ENCODE data around the gene GRK4. TPM values are rescaled to one million over a fixed set of nuclear protein-coding genes. Genes with fewer than 3 reads are reported as not detected.
"Not testable (repeated sequence)": the region's sequence is repeated elsewhere in the genome, so short reads cannot be mapped to it uniquely, and the experiment has no call there.

GRK4 gene
- total RNA-seq, 1 donor from 2014 or later = 10.5 TPM

DNA sequence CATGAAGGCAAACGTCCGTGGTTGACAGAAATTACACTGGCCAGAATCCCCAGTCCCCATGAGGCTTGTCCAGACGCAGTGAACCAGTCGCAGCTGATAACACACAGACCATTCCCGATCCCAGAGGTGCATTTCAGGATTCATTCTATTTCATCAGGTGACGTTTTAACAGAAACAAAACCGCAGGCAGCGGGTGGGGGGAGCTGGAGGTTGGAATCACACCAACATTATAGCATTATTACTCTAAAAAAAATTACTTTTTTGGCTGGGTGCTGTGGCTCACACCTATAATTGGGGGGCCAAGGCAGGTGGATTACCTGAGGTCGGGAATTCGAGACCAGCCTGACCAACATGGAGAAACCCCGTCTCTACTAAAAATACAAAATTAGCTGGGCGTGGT lies 25.4 kb upstream of the GRK4 start:
- Mint-ChIP-seq H3K4me3 (ENCODE audit: unreplicated experiment) (no peak overlapping the region), H3K4me1 (ENCODE audit: unreplicated experiment) (peaks cover 22% of the 10 kb centered on the region), H3K27me3 (ENCODE audit: unreplicated experiment) (no peaks in the 10 kb centered on the region), H3K27ac (ENCODE audit: unreplicated experiment) (no peak overlapping the region), H3K36me3 (ENCODE audit: unreplicated experiment) (peaks cover 25% of the 10 kb centered on the region), H3K9me3 (ENCODE audit: unreplicated experiment) (no peaks in the 10 kb centered on the region)
- TF ChIP-seq, protein P1, sequence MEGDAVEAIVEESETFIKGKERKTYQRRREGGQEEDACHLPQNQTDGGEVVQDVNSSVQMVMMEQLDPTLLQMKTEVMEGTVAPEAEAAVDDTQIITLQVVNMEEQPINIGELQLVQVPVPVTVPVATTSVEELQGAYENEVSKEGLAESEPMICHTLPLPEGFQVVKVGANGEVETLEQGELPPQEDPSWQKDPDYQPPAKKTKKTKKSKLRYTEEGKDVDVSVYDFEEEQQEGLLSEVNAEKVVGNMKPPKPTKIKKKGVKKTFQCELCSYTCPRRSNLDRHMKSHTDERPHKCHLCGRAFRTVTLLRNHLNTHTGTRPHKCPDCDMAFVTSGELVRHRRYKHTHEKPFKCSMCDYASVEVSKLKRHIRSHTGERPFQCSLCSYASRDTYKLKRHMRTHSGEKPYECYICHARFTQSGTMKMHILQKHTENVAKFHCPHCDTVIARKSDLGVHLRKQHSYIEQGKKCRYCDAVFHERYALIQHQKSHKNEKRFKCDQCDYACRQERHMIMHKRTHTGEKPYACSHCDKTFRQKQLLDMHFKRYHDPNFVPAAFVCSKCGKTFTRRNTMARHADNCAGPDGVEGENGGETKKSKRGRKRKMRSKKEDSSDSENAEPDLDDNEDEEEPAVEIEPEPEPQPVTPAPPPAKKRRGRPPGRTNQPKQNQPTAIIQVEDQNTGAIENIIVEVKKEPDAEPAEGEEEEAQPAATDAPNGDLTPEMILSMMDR (IDR thresholded peaks at IDR 0.05) = no peak
- DNase-seq (ENCODE audit: extremely low spot score, unreplicated experiment) = no peak

DNA sequence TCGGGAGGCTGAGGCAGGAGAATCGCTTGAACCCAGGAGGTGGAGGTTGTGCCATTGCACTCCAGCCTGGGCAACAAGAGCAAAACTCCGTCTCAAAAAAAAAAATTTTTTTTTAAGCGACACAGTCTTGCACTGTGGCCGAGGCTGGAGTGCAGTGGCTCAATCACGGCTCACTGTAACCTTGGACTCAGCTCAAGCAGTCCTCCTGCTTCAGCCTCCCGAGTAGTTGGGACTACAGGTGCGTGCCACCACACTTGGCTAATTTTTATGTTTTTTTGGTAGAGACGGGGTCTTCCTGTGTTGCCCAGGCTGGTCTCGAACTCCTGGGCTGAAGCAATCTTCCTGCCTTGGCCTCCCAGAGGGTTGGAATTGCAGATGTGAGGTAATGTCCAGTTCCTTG lies 25.0 kb upstream of the GRK4 start:
- Mint-ChIP-seq H3K36me3 (ENCODE audit: unreplicated experiment) (peaks cover 25% of the 10 kb centered on the region), H3K4me1 (ENCODE audit: unreplicated experiment) (peaks cover 18% of the 10 kb centered on the region)
- not testable (repeated sequence) for H3K4me3 Mint-ChIP-seq (ENCODE audit: unreplicated experiment); H3K27ac Mint-ChIP-seq (ENCODE audit: unreplicated experiment); H3K27me3 Mint-ChIP-seq (ENCODE audit: unreplicated experiment); H3K9me3 Mint-ChIP-seq (ENCODE audit: unreplicated experiment); DNase-seq (ENCODE audit: extremely low spot score, unreplicated experiment)

DNA sequence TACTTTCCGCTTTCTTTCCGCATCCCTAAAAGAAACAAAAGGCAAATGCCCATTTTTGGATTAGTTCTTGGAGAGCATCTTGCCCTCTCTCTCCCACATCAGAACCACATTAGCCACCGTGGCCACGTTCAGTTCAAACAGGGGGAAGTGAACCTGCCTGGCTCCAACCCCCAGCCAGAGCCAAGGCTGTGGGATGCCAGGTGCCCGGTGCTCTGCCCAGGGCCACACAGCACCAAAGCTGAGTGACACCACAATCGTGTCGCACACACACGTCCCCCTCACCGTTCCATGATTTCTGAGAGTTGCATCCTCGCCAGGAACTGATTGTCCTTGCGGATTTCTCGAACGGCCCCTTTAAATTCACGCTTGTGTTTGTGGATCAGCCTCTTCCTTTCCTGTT lies 24.5 kb upstream of the GRK4 start:
- Mint-ChIP-seq H3K4me1 (ENCODE audit: unreplicated experiment) (peaks cover 16% of the 10 kb centered on the region), H3K9me3 (ENCODE audit: unreplicated experiment) (no peaks in the 10 kb centered on the region), H3K27ac (ENCODE audit: unreplicated experiment) (no peak overlapping the region), H3K36me3 (ENCODE audit: unreplicated experiment) (peaks cover 28% of the 10 kb centered on the region), H3K27me3 (ENCODE audit: unreplicated experiment) (no peaks in the 10 kb centered on the region), H3K4me3 (ENCODE audit: unreplicated experiment) (no peak overlapping the region)
- TF ChIP-seq, protein P1 (IDR thresholded peaks at IDR 0.05) = no peak
- no peak for DNase-seq (ENCODE audit: extremely low spot score, unreplicated experiment)

DNA sequence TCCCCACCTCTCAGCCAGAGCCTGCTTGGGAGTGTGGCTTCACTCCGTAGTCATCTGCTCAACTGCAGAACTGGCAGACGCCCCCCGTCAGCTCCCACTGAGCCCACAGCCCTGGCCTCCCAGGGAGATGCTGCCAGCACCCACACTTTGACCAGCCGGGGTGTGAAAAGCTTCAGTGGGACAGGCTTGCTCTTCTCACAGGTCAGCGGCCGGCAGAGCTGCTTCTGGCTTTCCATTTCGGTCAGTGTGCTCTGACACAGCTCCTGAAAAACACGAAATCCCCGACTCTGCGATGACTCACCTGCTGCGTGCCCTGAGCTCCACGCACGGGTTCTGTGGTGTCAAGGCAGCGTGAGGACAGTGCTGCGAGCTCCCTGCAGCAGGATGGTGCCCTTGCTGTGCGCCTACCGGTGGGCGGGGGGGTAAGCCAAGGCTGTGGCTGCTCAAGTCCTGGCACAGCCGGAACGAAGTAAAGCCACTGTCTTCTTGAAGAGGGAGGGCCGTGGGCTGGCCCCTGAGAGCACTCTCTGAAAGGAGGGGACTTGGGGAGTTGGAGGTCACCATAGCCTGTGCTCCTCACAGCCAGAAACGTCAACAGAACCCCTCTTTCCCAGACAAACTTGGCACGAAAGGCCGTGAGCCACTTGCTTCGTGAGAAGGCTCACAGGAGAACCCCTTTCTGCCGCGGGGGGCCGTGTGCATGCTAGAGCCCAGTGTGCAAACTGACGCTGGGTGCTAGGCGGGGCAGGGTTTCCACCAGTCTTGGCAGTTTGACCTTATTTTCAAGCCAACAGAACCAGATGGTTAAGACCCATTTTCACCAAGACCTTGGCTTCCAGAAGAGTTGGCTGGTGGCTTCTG lies 23.8 kb upstream of the GRK4 start:
- Mint-ChIP-seq H3K4me3 (ENCODE audit: unreplicated experiment) (no peak overlapping the region), H3K27ac (ENCODE audit: unreplicated experiment) (no peak overlapping the region), H3K4me1 (ENCODE audit: unreplicated experiment) (peaks cover 16% of the 10 kb centered on the region), H3K27me3 (ENCODE audit: unreplicated experiment) (no peaks in the 10 kb centered on the region), H3K36me3 (ENCODE audit: unreplicated experiment) (peaks cover 32% of the 10 kb centered on the region), H3K9me3 (ENCODE audit: unreplicated experiment) (no peaks in the 10 kb centered on the region)
- DNase-seq (ENCODE audit: extremely low spot score, unreplicated experiment) = no peak
- TF ChIP-seq, protein P1 (IDR thresholded peaks at IDR 0.05) = no peak

DNA sequence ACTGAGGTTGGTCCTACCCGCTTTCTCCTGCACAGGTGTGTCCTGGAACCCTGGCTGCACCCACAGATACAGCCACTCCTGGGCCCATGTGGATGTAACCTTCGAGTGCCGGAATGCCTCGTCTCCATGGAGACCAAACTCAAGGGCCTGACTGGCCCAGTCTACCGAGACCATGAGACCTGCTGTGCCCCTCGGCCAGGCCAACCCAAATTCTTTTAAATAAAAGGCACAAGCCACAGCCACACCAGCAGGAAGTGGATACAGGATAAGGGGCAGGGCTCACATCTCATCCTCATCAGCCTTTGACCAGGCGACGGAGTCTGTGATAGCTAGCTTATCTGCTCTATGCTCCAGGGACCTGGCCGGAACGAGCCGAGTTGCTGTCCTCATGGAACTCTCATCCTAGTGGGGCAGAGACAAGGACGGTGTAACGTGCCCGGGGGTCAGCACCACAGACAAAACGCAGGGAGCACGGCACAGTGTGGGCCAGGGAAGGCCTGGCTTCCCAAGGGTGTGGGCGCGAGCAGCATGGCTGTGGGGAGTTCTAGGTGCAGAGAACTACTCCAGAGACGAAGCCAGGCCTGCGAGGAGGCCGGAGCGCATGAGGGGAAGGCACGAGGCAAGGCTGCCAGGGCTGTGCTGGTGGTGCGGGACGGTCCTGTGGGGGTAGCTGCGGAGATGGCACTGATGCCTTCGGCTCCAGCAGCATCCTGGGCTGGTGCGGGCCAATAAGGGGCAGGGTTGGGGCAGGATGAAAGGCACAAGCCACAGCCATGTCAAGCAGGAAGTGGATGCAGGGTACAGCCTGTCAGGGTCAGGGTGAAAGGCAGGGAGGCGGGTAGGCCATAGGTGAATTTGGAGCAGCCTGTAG lies 22.9 kb upstream of the GRK4 start:
- H3K36me3 Mint-ChIP-seq (ENCODE audit: unreplicated experiment) = peaks cover 39% of the 10 kb centered on the region
- H3K27me3 Mint-ChIP-seq (ENCODE audit: unreplicated experiment) = no peaks in the 10 kb centered on the region

More for the DNA sequence above, 22.9 kb upstream of the GRK4 start:
- TF ChIP-seq, protein P1 (IDR thresholded peaks at IDR 0.05) = no peak
- Mint-ChIP-seq H3K4me1 (ENCODE audit: unreplicated experiment) (peaks cover 14% of the 10 kb centered on the region), H3K9me3 (ENCODE audit: unreplicated experiment) (no peaks in the 10 kb centered on the region), H3K4me3 (ENCODE audit: unreplicated experiment) (no peak overlapping the region), H3K27ac (ENCODE audit: unreplicated experiment) (no peak overlapping the region)
- DNase-seq (ENCODE audit: extremely low spot score, unreplicated experiment) = no peak

Data from osteocyte (in vitro differentiated cells).